ENCODE results near the gene LIPK.

Gene LIPK

GRCh38 chr10:88786032-88786770 lies 80.2 kb downstream of the LIPK start:
- DNase-seq (ENCODE audit: low spot score) = no peak

DNA sequence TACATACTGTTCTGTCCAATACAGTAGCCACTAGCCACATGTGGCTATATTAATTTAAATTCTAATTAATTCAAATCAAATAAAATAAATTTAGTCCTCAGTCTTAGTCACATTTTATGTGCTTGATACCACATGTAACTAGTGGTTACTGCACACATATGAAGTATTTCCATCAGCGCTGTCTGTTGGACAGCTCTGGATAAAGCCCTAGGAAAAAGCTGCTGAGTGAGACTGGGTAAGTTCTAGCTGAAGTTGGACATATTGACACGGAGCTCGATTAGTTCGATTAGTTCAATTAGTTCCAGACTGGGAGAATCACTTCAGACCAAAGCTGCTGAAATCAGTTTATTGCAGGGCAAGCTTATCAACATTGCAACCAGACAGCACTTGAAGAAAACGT lies 81.4 kb downstream of the LIPK start:
- Histone ChIP-seq H3K18ac (ENCODE audit: low read length) (no peak overlapping the region), H3K9me3 (replicated peaks in 1 of 2; ENCODE audit: control insufficient read depth in 2 of 2, insufficient read depth in 1 of 2, low read depth in 1 of 2, low read length in 2 of 2) (no peaks in the 10 kb centered on the region), H3K79me1 (ENCODE audit: low read depth, low read length) (no peaks in the 10 kb centered on the region), H2AK5ac (ENCODE audit: low read depth, low read length) (no peak overlapping the region), H4K8ac (ENCODE audit: low read depth, low read length) (no peak overlapping the region), H2BK15ac (ENCODE audit: low read length) (no peak overlapping the region), H3K4me1 (ENCODE audit: control insufficient read depth in 2 of 2, insufficient read depth in 1 of 2, low read depth in 1 of 2, low read length in 2 of 2) (no peaks in the 10 kb centered on the region), H2BK120ac (ENCODE audit: low read depth, low read length) (no peak overlapping the region), H3K4me3 (ENCODE audit: low read length in 2 of 2) (no peak overlapping the region), H3K9ac (ENCODE audit: low read depth, low read length, poor library complexity) (no peak overlapping the region), H3K4me2 (ENCODE audit: insufficient read depth, low read length, poor library complexity, severe bottlenecking) (no peak overlapping the region), H3K14ac (ENCODE audit: low read length) (no peak overlapping the region), H3K36me3 (replicated peaks in 1 of 2; ENCODE audit: control insufficient read depth in 2 of 2, insufficient read depth in 2 of 2, low read length in 2 of 2) (no peaks in the 10 kb centered on the region), H3K4ac (ENCODE audit: low read length) (no peak overlapping the region), H4K91ac (ENCODE audit: low read depth, low read length, poor library complexity) (no peak overlapping the region), H3K23ac (ENCODE audit: low read depth, low read length, poor library complexity) (no peak overlapping the region), H2BK12ac (ENCODE audit: low read length) (no peak overlapping the region), H3K27ac (replicated peaks; ENCODE audit: low read length) (no peak overlapping the region), H3K27me3 (ENCODE audit: control insufficient read depth in 3 of 3, insufficient read depth in 3 of 3, low read depth in 1 of 3, low read length in 3 of 3) (no peaks in the 10 kb centered on the region), H2BK5ac (ENCODE audit: low read length) (no peak overlapping the region), H2AFZ (ENCODE audit: low read length) (no peak overlapping the region)
- DNase-seq (ENCODE audit: low spot score) = no peak
- no CpG with 5 or more reads among the region's 5 CpGs for WGBS, 2 donors (ENCODE audit: extremely low coverage in 2 of 2, insufficient read length in 2 of 2, insufficient replicate concordance in 1 of 2)

More at GRCh38 chr10:88786032-88786770, 80.2 kb downstream of the LIPK start:
- Histone ChIP-seq H3K4me1 (ENCODE audit: control insufficient read depth in 2 of 2, insufficient read depth in 1 of 2, low read depth in 1 of 2, low read length in 2 of 2) (no peaks in the 10 kb centered on the region), H3K36me3 (replicated peaks in 1 of 2; ENCODE audit: control insufficient read depth in 2 of 2, insufficient read depth in 2 of 2, low read length in 2 of 2) (no peaks in the 10 kb centered on the region), H3K18ac (ENCODE audit: low read length) (no peak overlapping the region), H3K4me2 (ENCODE audit: insufficient read depth, low read length, poor library complexity, severe bottlenecking) (no peak overlapping the region), H3K9me3 (replicated peaks in 1 of 2; ENCODE audit: control insufficient read depth in 2 of 2, insufficient read depth in 1 of 2, low read depth in 1 of 2, low read length in 2 of 2) (no peaks in the 10 kb centered on the region), H2AK5ac (ENCODE audit: low read depth, low read length) (no peak overlapping the region), H3K4ac (ENCODE audit: low read length) (no peak overlapping the region), H3K4me3 (ENCODE audit: low read length in 2 of 2) (no peak overlapping the region), H3K27me3 (ENCODE audit: control insufficient read depth in 3 of 3, insufficient read depth in 3 of 3, low read depth in 1 of 3, low read length in 3 of 3) (no peaks in the 10 kb centered on the region), H2BK15ac (ENCODE audit: low read length) (no peak overlapping the region), H3K79me1 (ENCODE audit: low read depth, low read length) (no peaks in the 10 kb centered on the region), H4K91ac (ENCODE audit: low read depth, low read length, poor library complexity) (no peak overlapping the region), H2BK12ac (ENCODE audit: low read length) (no peak overlapping the region), H3K9ac (ENCODE audit: low read depth, low read length, poor library complexity) (no peak overlapping the region), H2BK5ac (ENCODE audit: low read length) (no peak overlapping the region), H3K14ac (ENCODE audit: low read length) (no peak overlapping the region), H2AFZ (ENCODE audit: low read length) (no peak overlapping the region), H2BK120ac (ENCODE audit: low read depth, low read length) (no peak overlapping the region), H3K23ac (ENCODE audit: low read depth, low read length, poor library complexity) (no peak overlapping the region), H3K27ac (replicated peaks; ENCODE audit: low read length) (no peak overlapping the region), H4K8ac (ENCODE audit: low read depth, low read length) (no peak overlapping the region)
- whole genome bisulfite sequencing, 2 donors (ENCODE audit: extremely low coverage in 2 of 2, insufficient read length in 2 of 2, insufficient replicate concordance in 1 of 2) = no CpG with 5 or more reads among the region's 10 CpGs

DNA sequence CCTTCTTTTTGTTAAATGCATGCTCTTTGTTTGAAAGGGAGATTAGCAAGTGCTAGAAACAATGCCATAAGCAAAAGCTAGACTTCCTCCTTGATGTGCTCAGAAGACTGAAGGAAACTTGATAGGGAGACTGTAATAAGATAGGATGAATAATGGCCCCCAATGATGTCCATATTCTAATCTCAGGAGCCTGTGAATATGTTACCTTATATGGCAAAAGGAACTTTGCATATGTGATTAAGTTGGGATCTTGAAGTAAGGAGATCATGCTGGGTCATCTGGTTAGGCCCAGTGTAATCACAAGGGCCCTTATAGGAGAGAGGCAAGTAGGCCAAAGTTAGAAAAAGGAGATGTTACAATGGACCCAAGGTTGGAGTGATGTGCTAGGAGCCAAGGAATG lies 82.9 kb downstream of the LIPK start:
- no peak overlapping the region for H4K8ac ChIP-seq (ENCODE audit: low read depth, low read length)
- no peak overlapping the region for H3K14ac ChIP-seq (ENCODE audit: low read length)
- H2BK12ac ChIP-seq (ENCODE audit: low read length) = no peak overlapping the region
- no peaks in the 10 kb centered on the region for H3K36me3 ChIP-seq (replicated peaks in 1 of 2; ENCODE audit: control insufficient read depth in 2 of 2, insufficient read depth in 2 of 2, low read length in 2 of 2)
- no peak for DNase-seq (ENCODE audit: low spot score)
- H2AK5ac ChIP-seq (ENCODE audit: low read depth, low read length) = no peak overlapping the region
- H3K4me1 ChIP-seq (ENCODE audit: control insufficient read depth in 2 of 2, insufficient read depth in 1 of 2, low read depth in 1 of 2, low read length in 2 of 2) = no peaks in the 10 kb centered on the region
- H2BK5ac ChIP-seq (ENCODE audit: low read length) = no peak overlapping the region
- H3K18ac ChIP-seq (ENCODE audit: low read length) = no peak overlapping the region
- H3K9me3 ChIP-seq (replicated peaks in 1 of 2; ENCODE audit: control insufficient read depth in 2 of 2, insufficient read depth in 1 of 2, low read depth in 1 of 2, low read length in 2 of 2) = no peaks in the 10 kb centered on the region
- no peaks in the 10 kb centered on the region for H3K79me1 ChIP-seq (ENCODE audit: low read depth, low read length)
- H3K23ac ChIP-seq (ENCODE audit: low read depth, low read length, poor library complexity) = no peak overlapping the region
- no peak overlapping the region for H2BK120ac ChIP-seq (ENCODE audit: low read depth, low read length)
- no peak overlapping the region for H2AFZ ChIP-seq (ENCODE audit: low read length)
- no peak overlapping the region for H3K27ac ChIP-seq (replicated peaks; ENCODE audit: low read length)
- H3K4me3 ChIP-seq (ENCODE audit: low read length in 2 of 2) = no peak overlapping the region
- no peak overlapping the region for H3K9ac ChIP-seq (ENCODE audit: low read depth, low read length, poor library complexity)
- no peak overlapping the region for H4K91ac ChIP-seq (ENCODE audit: low read depth, low read length, poor library complexity)
- H3K27me3 ChIP-seq (ENCODE audit: control insufficient read depth in 3 of 3, insufficient read depth in 3 of 3, low read depth in 1 of 3, low read length in 3 of 3) = no peaks in the 10 kb centered on the region
- no peak overlapping the region for H2BK15ac ChIP-seq (ENCODE audit: low read length)
- no peak overlapping the region for H3K4me2 ChIP-seq (ENCODE audit: insufficient read depth, low read length, poor library complexity, severe bottlenecking)
- no peak overlapping the region for H3K4ac ChIP-seq (ENCODE audit: low read length)

DNA sequence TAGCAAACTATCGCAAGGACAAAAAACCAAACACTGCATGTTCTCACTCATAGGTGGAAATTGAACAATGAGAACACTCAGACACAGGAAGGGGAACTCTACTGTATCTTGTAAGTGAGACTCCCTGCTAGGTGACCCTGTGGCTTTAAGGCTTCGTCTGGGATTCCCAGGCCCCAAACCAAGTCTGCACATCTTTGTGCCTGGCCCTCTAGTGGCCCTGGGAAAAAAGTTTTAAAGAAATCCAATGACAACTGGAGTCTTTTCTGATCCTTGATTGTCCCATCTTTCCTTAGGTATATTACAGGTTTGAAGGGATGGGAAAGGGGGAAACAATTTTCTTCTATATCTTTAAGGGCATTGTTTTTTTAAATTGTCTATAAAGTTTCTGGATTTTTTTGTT lies 85.9 kb downstream of the LIPK start:
- H3K4me1 ChIP-seq (ENCODE audit: control insufficient read depth in 2 of 2, insufficient read depth in 1 of 2, low read depth in 1 of 2, low read length in 2 of 2) = no peaks in the 10 kb centered on the region
- H3K36me3 ChIP-seq (replicated peaks in 1 of 2; ENCODE audit: control insufficient read depth in 2 of 2, insufficient read depth in 2 of 2, low read length in 2 of 2) = no peaks in the 10 kb centered on the region
- H2BK15ac ChIP-seq (ENCODE audit: low read length) = no peak overlapping the region
- no peak overlapping the region for H2AK5ac ChIP-seq (ENCODE audit: low read depth, low read length)
- no peak overlapping the region for H3K4ac ChIP-seq (ENCODE audit: low read length)
- no peaks in the 10 kb centered on the region for H3K27me3 ChIP-seq (ENCODE audit: control insufficient read depth in 3 of 3, insufficient read depth in 3 of 3, low read depth in 1 of 3, low read length in 3 of 3)
- H2BK120ac ChIP-seq (ENCODE audit: low read depth, low read length) = no peak overlapping the region
- no peak overlapping the region for H3K18ac ChIP-seq (ENCODE audit: low read length)
- H3K4me2 ChIP-seq (ENCODE audit: insufficient read depth, low read length, poor library complexity, severe bottlenecking) = no peak overlapping the region
- H3K9ac ChIP-seq (ENCODE audit: low read depth, low read length, poor library complexity) = no peak overlapping the region
- H3K27ac ChIP-seq (replicated peaks; ENCODE audit: low read length) = no peak overlapping the region
- H4K8ac ChIP-seq (ENCODE audit: low read depth, low read length) = no peak overlapping the region
- no peak overlapping the region for H3K4me3 ChIP-seq (ENCODE audit: low read length in 2 of 2)
- no CpG with 5 or more reads among the region's 2 CpGs for WGBS, 2 donors (ENCODE audit: extremely low coverage in 2 of 2, insufficient read length in 2 of 2, insufficient replicate concordance in 1 of 2)
- H3K79me1 ChIP-seq (ENCODE audit: low read depth, low read length) = no peaks in the 10 kb centered on the region
- no peak overlapping the region for H2BK12ac ChIP-seq (ENCODE audit: low read length)
- no peak overlapping the region for H2AFZ ChIP-seq (ENCODE audit: low read length)
- H2BK5ac ChIP-seq (ENCODE audit: low read length) = no peak overlapping the region
- DNase-seq (ENCODE audit: low spot score) = peak; percentile 8
- H3K9me3 ChIP-seq (replicated peaks in 1 of 2; ENCODE audit: control insufficient read depth in 2 of 2, insufficient read depth in 1 of 2, low read depth in 1 of 2, low read length in 2 of 2) = no peaks in the 10 kb centered on the region
- H3K23ac ChIP-seq (ENCODE audit: low read depth, low read length, poor library complexity) = no peak overlapping the region
- no peak overlapping the region for H4K91ac ChIP-seq (ENCODE audit: low read depth, low read length, poor library complexity)
- no peak overlapping the region for H3K14ac ChIP-seq (ENCODE audit: low read length)
